GM12878 (cell line): ENCODE results near the gene KCNH4. TPM values are rescaled to one million over a fixed set of nuclear protein-coding genes. Genes with fewer than 3 reads are reported as not detected.
A peak's percentile ranks its signal among the peaks of the same experiment; 100 is the strongest.

ENCODE experiments used
- ATAC-seq: fragments of 200-7000 bp; cut with Tn5 transposase; 3 replicates; pipeline ENCODE4 v1.9.1; 2020; ENCODE audit warnings: mild to moderate bottlenecking, moderate library complexity
- BruUV-seq: library from RNA; stranded (reverse); fragments of 400-500 nt; replicated peaks from 2 replicates; lab custom pipeline; 2021; lab: Mats Ljungman, UMichigan
- CTCF ChIA-PET: fragments of 300-600 bp; sonication (Branson Sonifier 250); formaldehyde crosslinking; extraction: SDS; loops from one replicate; lab custom pipeline; 2021; ENCODE audit warnings: inconsistent platforms; lab: Yijun Ruan, JAX
- POLR2A ChIA-PET: fragments of 350-600 bp; formaldehyde crosslinking; extraction: SDS; loops from one replicate; lab custom pipeline; 2021; ENCODE audit warnings: inconsistent platforms; lab: Charles Lee
- RAD21 ChIA-PET: fragments of 300-600 bp; sonication (Branson Sonifier 250); formaldehyde crosslinking; loops from one replicate; lab custom pipeline; 2023; ENCODE audit warnings: antibody characterized with exemption; ENCODE audit not compliant: unreplicated experiment; lab: Charles Lee
- SMC1A ChIA-PET: fragments of 300-600 bp; sonication (Branson Sonifier 250); formaldehyde crosslinking; loops from one replicate; lab custom pipeline; 2023; ENCODE audit not compliant: unreplicated experiment, uncharacterized antibody; lab: Charles Lee
- DNase-seq: peaks from one replicate; pipeline ENCODE4 v3.0.0-alpha.2; 2011; ENCODE audit warnings: low read depth, low spot score
- FAIRE-seq: peaks from 3 replicates; lab custom pipeline; 2011; peaks lifted over from hg19 to GRCh38; lab: Jason Lieb, UNC
- H2AFZ ChIP-seq: 2 replicates; pipeline ENCODE4 v1.6.0; 2011; ENCODE audit warnings: low read depth, low read length, control low read depth; ENCODE audit not compliant: control insufficient read depth
- H3K27ac ChIP-seq: 2 replicates; pipeline ENCODE4 v1.5.1; 2011; ENCODE audit warnings: control low read depth; ENCODE audit not compliant: control insufficient read depth, insufficient read depth
- H3K27me3 ChIP-seq, 2 experiments: replicated peaks in 1 of 2; 2 replicates each; pipeline versions ENCODE4 v1.6.0 to v1.6.1; 2011; ENCODE audit warnings: low read length in 1 of 2; ENCODE audit not compliant: control insufficient read depth in 2 of 2, insufficient read depth in 2 of 2
- H3K36me3 ChIP-seq, 2 experiments: 2 replicates each; pipeline ENCODE4 v1.5.1; 2011; ENCODE audit warnings: low read length in 1 of 2; ENCODE audit not compliant: control insufficient read depth in 2 of 2, insufficient read depth in 2 of 2
- H3K4me1 ChIP-seq: 2 replicates; pipeline ENCODE4 v1.6.1; 2011; ENCODE audit warnings: mild to moderate bottlenecking, low read length, moderate library complexity, mixed read lengths; ENCODE audit not compliant: control insufficient read depth, insufficient read depth
- H3K4me2 ChIP-seq: 2 replicates; pipeline ENCODE4 v1.6.0; 2011; ENCODE audit warnings: control low read depth; ENCODE audit not compliant: control insufficient read depth, insufficient read depth
- H3K4me3 ChIP-seq: fragments of 200-600 bp; sonication (generic); 2 replicates; pipeline ENCODE4 v1.5.1; 2016
- H3K79me2 ChIP-seq: 2 replicates; pipeline ENCODE4 v1.6.0; 2011; ENCODE audit warnings: low read length; ENCODE audit not compliant: control insufficient read depth, insufficient read depth
- H3K9ac ChIP-seq: 2 replicates; pipeline ENCODE4 v1.8.0; 2011; ENCODE audit warnings: low read length, control low read depth, mixed read lengths; ENCODE audit not compliant: control insufficient read depth, insufficient read depth
- H3K9me3 ChIP-seq: replicated peaks from 3 replicates; pipeline ENCODE4 v1.5.1; 2011; ENCODE audit warnings: mild to moderate bottlenecking, low read length; ENCODE audit not compliant: control insufficient read depth, insufficient read depth
- H4K20me1 ChIP-seq: 2 replicates; pipeline ENCODE4 v1.6.0; 2011; ENCODE audit not compliant: control insufficient read depth, insufficient read depth
- BRCA1 ChIP-seq: IDR thresholded peaks from 2 replicates; pipeline ENCODE4 v1.6.1; 2011; ENCODE audit warnings: low read depth, low read length, improper control_type of control experiment
- NFIC ChIP-seq: IDR thresholded peaks from 2 replicates; pipeline ENCODE4 v1.6.1; 2012; ENCODE audit warnings: low read depth, mild to moderate bottlenecking, inconsistent platforms, low read length, moderate library complexity
- NRF1 ChIP-seq: conservative IDR thresholded peaks from 2 replicates; pipeline ENCODE4 v1.6.1; 2011; ENCODE audit warnings: mild to moderate bottlenecking, low read depth, low read length, improper control_type of control experiment
- RAD51 ChIP-seq: fragments of 450-650 bp; IDR thresholded peaks from 2 replicates; pipeline ENCODE4 v1.6.1; 2016; ENCODE audit warnings: moderate library complexity, mild to moderate bottlenecking, inconsistent platforms
- SP1 ChIP-seq: IDR thresholded peaks from one replicate; pipeline ENCODE4 v1.6.1; 2011; ENCODE audit warnings: low read depth, low read length
- TAF1 ChIP-seq: IDR thresholded peaks from 2 replicates; pipeline ENCODE4 v1.6.1; 2011; ENCODE audit warnings: mild to moderate bottlenecking, low read depth, low read length, borderline replicate concordance
- TBL1XR1 ChIP-seq: IDR thresholded peaks from 2 replicates; pipeline ENCODE4 v1.6.1; 2012; ENCODE audit warnings: low read depth, low read length, improper control_type of control experiment
- WGBS: methylation state at CpG from one replicate; pipeline ENCODE4 v1.1.6; 2016; ENCODE audit warnings: low lambda C conversion rate; ENCODE audit not compliant: insufficient replicate concordance, insufficient coverage; ENCODE audit errors: missing lambda C conversion rate; 5-methylcytosine and 5-hydroxymethylcytosine counted together
- in situ Hi-C: fragments of 300-500 bp; cut with MboI; formaldehyde crosslinking; loops from 9 replicates; pipeline ENCODE4 v1.14.3; 2018; ENCODE audit warnings: mixed read lengths
- intact Hi-C: fragments of 100-400 bp; cut with micrococcal nuclease; formaldehyde crosslinking; loops from one replicate; pipeline ENCODE4 v1.14.2; 2022; ENCODE audit not compliant: unreplicated experiment
- polyA plus RNA-seq, 11 experiments: library from polyadenylated mRNA; depleted of rRNA in 4 of 11; unstranded in 6 of 11; stranded (reverse) in 5 of 11; fragments of >200 nt; fragmentation: Nextera tagmentation in 4 of 11; fragmentation: Illumina TruSeq in 1 of 11; extraction: Ambion mirVana in 4 of 11; extraction: Trizol in 1 of 11; gene quantifications; 1 replicate in 1 of 11; 2 replicates in 10 of 11; pipeline versions ENCODE4 v1.2.1 to v1.2.3, GENCODE V29; 2011 to 2016; ENCODE audit warnings: inconsistent platforms in 2 of 11, missing spikeins in 2 of 11, low read depth in 1 of 11
- total RNA-seq, 4 experiments: library from RNA; depleted of rRNA in 3 of 4; stranded (reverse); fragments of >200 nt in 3 of 4; fragmentation: Illumina TruSeq in 1 of 4; extraction: Trizol in 1 of 4; gene quantifications; 2 replicates each; pipeline versions ENCODE4 v1.2.1 to v1.2.3, GENCODE V29; 2013 to 2021
- TF ChIP-seq, protein P1 (sequence below): fragments of 450-650 bp; IDR thresholded peaks from 2 replicates; pipeline ENCODE4 v1.6.1; 2018; ENCODE audit warnings: mild to moderate bottlenecking, low read depth, moderate library complexity; ENCODE audit not compliant: partially characterized antibody
- TF ChIP-seq, protein P2 (sequence below): fragments of 450-650 bp; formaldehyde crosslinking; IDR thresholded peaks from 2 replicates; pipeline ENCODE4 v1.4.0; 2020; ENCODE audit warnings: mild to moderate bottlenecking, moderate library complexity
- TF ChIP-seq, protein P3 (sequence below): IDR thresholded peaks from 2 replicates; pipeline ENCODE4 v1.6.1; 2012; ENCODE audit warnings: low read depth, low read length, improper control_type of control experiment

Gene KCNH4
- total and polyA plus RNA-seq, 10 of the 15 experiments (the other 5 are each of a cell fraction or from before 2014, with no cell fraction given), result 0.03 to 0.88 (median 0.10) TPM; not detected in 2

DNA sequence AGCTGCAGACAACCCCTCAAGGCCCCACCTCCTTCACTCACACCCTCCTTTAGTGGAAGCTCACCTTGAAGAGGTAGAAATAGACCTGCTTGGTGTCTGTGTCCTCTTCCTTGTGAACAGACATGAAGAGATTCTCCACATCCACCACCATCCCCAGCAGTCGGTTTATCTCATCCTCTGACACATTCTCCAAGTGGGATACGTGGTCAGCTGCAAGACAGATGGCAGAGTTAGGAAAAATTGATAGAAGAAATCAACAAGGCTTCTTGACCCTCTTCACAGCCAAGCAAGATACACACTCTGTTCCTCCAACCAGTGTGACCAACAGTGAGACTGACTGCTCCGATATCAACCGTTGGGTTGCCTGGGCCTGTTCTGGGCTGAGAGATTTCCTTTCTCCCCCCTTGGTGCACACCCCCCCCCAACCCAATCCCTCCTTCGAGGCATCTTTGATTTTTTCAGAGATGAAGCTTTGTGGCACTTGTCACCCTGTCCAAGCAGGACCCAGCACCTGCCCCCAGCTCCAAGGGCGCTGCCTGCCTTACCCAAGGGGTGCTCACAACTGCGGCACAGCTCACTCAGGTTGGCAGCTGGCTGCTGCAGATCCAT lies 60.7 kb downstream of the KCNH4 start (continued):
- TF ChIP-seq, protein P1, sequence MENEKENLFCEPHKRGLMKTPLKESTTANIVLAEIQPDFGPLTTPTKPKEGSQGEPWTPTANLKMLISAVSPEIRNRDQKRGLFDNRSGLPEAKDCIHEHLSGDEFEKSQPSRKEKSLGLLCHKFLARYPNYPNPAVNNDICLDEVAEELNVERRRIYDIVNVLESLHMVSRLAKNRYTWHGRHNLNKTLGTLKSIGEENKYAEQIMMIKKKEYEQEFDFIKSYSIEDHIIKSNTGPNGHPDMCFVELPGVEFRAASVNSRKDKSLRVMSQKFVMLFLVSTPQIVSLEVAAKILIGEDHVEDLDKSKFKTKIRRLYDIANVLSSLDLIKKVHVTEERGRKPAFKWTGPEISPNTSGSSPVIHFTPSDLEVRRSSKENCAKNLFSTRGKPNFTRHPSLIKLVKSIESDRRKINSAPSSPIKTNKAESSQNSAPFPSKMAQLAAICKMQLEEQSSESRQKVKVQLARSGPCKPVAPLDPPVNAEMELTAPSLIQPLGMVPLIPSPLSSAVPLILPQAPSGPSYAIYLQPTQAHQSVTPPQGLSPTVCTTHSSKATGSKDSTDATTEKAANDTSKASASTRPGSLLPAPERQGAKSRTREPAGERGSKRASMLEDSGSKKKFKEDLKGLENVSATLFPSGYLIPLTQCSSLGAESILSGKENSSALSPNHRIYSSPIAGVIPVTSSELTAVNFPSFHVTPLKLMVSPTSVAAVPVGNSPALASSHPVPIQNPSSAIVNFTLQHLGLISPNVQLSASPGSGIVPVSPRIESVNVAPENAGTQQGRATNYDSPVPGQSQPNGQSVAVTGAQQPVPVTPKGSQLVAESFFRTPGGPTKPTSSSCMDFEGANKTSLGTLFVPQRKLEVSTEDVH, result no peak
- TF ChIP-seq TAF1 (no peak), NFIC (no peak), RAD51 (no peak)

DNA sequence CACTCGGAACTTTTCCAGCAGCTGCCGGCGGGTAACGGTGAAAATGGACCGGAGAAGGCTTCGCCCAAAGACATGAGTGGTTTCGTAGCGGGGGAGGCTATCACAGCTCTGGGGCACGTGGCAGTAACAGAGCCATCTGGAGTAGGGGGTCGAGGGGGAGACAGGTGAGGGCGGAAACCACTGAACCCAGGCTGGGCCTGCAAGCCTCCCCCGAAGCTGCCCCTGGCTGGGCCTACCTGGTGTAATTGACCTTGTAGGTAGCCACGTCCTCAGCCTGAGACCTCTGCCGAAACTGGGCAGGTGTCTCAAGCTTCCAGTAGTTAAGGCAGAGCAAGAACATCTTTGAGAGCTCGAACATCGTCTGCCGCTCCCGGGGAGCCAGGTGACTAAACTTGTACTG lies 61.6 kb downstream of the KCNH4 start:
- ATAC-seq (no peak), DNase-seq (no peak), FAIRE-seq (no peak)
- CTCF ChIA-PET, result interaction anchor here (0.6 to 7.1 kb wide), 18 partner anchors 8 to 444 kb away, joined by 3 to 138 read pairs (median 5); partner anchors contain the start of genes CNP, KCNH4, NKIRAS2 and RAB5C
- BruUV-seq, result TSS peak; percentile 77
- no peaks in the 10 kb centered on the region; the same call in 2 of the 3 replicates for H3K9me3 ChIP-seq
- H3K36me3 ChIP-seq, result peaks cover 6 to 8% of the 10 kb centered on the region in 2 experiments; a peak in 3 of 4 replicates
- no peak overlapping the region for H3K9ac ChIP-seq
- SMC1A ChIA-PET, result interaction anchor here (1.1 to 5.2 kb wide), 8 partner anchors 11 to 155 kb away, joined by 3 to 53 read pairs (median 6); partner anchors contain the start of genes CNP, KCNH4 and NKIRAS2
- H3K27ac ChIP-seq, result no peak overlapping the region
- H3K79me2 ChIP-seq, result peaks cover 2% of the 10 kb centered on the region; the same call in 1 of the 2 replicates
- in situ Hi-C loops (no loop called here), intact Hi-C loops (no loop called here)
- no peak overlapping the region for H3K4me3 ChIP-seq
- H3K27me3 ChIP-seq, result no peaks in the 10 kb centered on the region
- no peak overlapping the region for H2AFZ ChIP-seq
- H3K4me1 ChIP-seq, result peaks cover 17% of the 10 kb centered on the region
- no peak overlapping the region; the same call in 1 of the 2 replicates for H3K4me2 ChIP-seq
- 85% methylated on average over 18 of the region's 18 CpGs for WGBS
- H4K20me1 ChIP-seq, result no peaks in the 10 kb centered on the region
- POLR2A ChIA-PET, result interaction anchor here (0.5 to 3.0 kb wide), 8 partner anchors 35 to 174 kb away, joined by 3 to 15 read pairs (median 6); partner anchors contain the start of genes CNP and KCNH4
- RAD21 ChIA-PET, result interaction anchor here (1.1 to 4.7 kb wide), 7 partner anchors 54 to 287 kb away, joined by 4 to 78 read pairs (median 7); partner anchors contain the start of gene KCNH4
- no peak for TF ChIP-seq TAF1
- TF ChIP-seq SP1, result no peak
- no peak for TF ChIP-seq NRF1
- TF ChIP-seq, protein P2, sequence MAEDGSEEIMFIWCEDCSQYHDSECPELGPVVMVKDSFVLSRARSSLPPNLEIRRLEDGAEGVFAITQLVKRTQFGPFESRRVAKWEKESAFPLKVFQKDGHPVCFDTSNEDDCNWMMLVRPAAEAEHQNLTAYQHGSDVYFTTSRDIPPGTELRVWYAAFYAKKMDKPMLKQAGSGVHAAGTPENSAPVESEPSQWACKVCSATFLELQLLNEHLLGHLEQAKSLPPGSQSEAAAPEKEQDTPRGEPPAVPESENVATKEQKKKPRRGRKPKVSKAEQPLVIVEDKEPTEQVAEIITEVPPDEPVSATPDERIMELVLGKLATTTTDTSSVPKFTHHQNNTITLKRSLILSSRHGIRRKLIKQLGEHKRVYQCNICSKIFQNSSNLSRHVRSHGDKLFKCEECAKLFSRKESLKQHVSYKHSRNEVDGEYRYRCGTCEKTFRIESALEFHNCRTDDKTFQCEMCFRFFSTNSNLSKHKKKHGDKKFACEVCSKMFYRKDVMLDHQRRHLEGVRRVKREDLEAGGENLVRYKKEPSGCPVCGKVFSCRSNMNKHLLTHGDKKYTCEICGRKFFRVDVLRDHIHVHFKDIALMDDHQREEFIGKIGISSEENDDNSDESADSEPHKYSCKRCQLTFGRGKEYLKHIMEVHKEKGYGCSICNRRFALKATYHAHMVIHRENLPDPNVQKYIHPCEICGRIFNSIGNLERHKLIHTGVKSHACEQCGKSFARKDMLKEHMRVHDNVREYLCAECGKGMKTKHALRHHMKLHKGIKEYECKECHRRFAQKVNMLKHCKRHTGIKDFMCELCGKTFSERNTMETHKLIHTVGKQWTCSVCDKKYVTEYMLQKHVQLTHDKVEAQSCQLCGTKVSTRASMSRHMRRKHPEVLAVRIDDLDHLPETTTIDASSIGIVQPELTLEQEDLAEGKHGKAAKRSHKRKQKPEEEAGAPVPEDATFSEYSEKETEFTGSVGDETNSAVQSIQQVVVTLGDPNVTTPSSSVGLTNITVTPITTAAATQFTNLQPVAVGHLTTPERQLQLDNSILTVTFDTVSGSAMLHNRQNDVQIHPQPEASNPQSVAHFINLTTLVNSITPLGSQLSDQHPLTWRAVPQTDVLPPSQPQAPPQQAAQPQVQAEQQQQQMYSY (CRISPR knock-in tag), result no peak
- no peak for TF ChIP-seq BRCA1
- TF ChIP-seq, protein P3, sequence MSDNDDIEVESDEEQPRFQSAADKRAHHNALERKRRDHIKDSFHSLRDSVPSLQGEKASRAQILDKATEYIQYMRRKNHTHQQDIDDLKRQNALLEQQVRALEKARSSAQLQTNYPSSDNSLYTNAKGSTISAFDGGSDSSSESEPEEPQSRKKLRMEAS, result no peak
- TF ChIP-seq TBL1XR1, result no peak
